B cell (primary cell): ENCODE results near the gene EPG5. TPM values are rescaled to one million over a fixed set of nuclear protein-coding genes. Genes with fewer than 3 reads are reported as not detected.
"Not testable (repeated sequence)": the region's sequence is repeated elsewhere in the genome, so short reads cannot be mapped to it uniquely, and the experiment has no call there.

Experiments used
- ATAC-seq: fragments of 200-7000 bp; cut with Tn5 transposase; one replicate; pipeline ENCODE4 v1.10.0; 2021; ENCODE audit warnings: low read depth, mild to moderate bottlenecking, moderate number of reproducible peaks, moderate library complexity
- CTCF ChIA-PET: fragments of 350-600 bp; sonication (Branson Sonifier 250); formaldehyde crosslinking; loops from one replicate; lab custom pipeline; 2021; ENCODE audit warnings: antibody characterized with exemption, inconsistent platforms; lab: Charles Lee
- POLR2A ChIA-PET: fragments of 350-600 bp; sonication (Branson Sonifier 250); formaldehyde crosslinking; loops from one replicate; lab custom pipeline; 2021; ENCODE audit warnings: antibody characterized with exemption; lab: Charles Lee
- DNase-seq: peaks from one replicate; pipeline ENCODE4 v3.0.0; 2013
- H2AFZ ChIP-seq: 2 replicates; pipeline ENCODE4 v1.6.1; 2012; ENCODE audit warnings: mild to moderate bottlenecking, low read depth, low read length; ENCODE audit not compliant: insufficient read depth, poor library complexity, severe bottlenecking
- H3K27ac ChIP-seq, 2 donors: 1 replicate in 1 of 2; 2 replicates in 1 of 2; pipeline ENCODE4 v1.5.1; 2012 to 2013; ENCODE audit warnings: low read length in 2 of 2, mild to moderate bottlenecking in 2 of 2, moderate library complexity in 1 of 2
- H3K27me3 ChIP-seq, 4 experiments: fragments of 200-600 bp in 1 of 4; sonication (generic) in 1 of 4; replicated peaks in 1 of 4; 1 replicate in 2 of 4; 2 replicates in 2 of 4; pipeline versions ENCODE4 v1.6.1 to v1.7.0; 2013 to 2016; ENCODE audit warnings: low read length in 3 of 4, mild to moderate bottlenecking in 2 of 4, mixed read lengths in 1 of 4, moderate library complexity in 1 of 4; ENCODE audit not compliant: insufficient read depth in 4 of 4, control insufficient read depth in 3 of 4; ENCODE audit errors: control extremely low read depth in 1 of 4
- H3K36me3 ChIP-seq, 2 experiments: replicated peaks in 1 of 2; 1 replicate in 1 of 2; 2 replicates in 1 of 2; pipeline versions ENCODE4 v1.6.1 to v1.7.1; 2013; ENCODE audit warnings: low read length in 1 of 2; ENCODE audit not compliant: insufficient read depth in 2 of 2, control insufficient read depth in 1 of 2; ENCODE audit errors: control extremely low read depth in 1 of 2, extremely low read depth in 1 of 2
- H3K4me1 ChIP-seq, 2 donors: fragments of 200-600 bp in 1 of 2; sonication (generic) in 1 of 2; 1 replicate in 1 of 2; 2 replicates in 1 of 2; pipeline versions ENCODE4 v1.5.1 to v1.6.1; 2013 to 2017; ENCODE audit warnings: low read length in 2 of 2; ENCODE audit not compliant: control insufficient read depth in 2 of 2, insufficient read depth in 2 of 2
- H3K4me2 ChIP-seq: replicated peaks from 2 replicates; pipeline ENCODE3; 2012; ENCODE audit warnings: mild to moderate bottlenecking, low read depth, low read length; ENCODE audit not compliant: poor library complexity, severe bottlenecking
- H3K4me3 ChIP-seq, 5 experiments: fragments of 200-600 bp in 1 of 5; sonication (generic) in 1 of 5; 1 replicate in 3 of 5; 2 replicates in 2 of 5; pipeline versions ENCODE4 v1.5.1 to v1.7.0; 2011 to 2016; ENCODE audit warnings: low read length in 4 of 5, mild to moderate bottlenecking in 4 of 5, low read depth in 2 of 5, control low read depth in 1 of 5, moderate library complexity in 1 of 5; ENCODE audit not compliant: insufficient read depth in 1 of 5; ENCODE audit errors: control extremely low read depth in 1 of 5, extremely low read depth in 1 of 5
- H3K79me2 ChIP-seq: fragments of 200-600 bp; sonication (generic); one replicate; pipeline ENCODE4 v1.6.0; 2016; ENCODE audit warnings: low read length; ENCODE audit not compliant: control insufficient read depth, insufficient read depth
- H3K9ac ChIP-seq: fragments of 200-600 bp; sonication (generic); 2 replicates; pipeline ENCODE4 v1.6.1; 2017; ENCODE audit warnings: mild to moderate bottlenecking, low read length, moderate library complexity
- H3K9me3 ChIP-seq, 3 donors: one replicate each; pipeline versions ENCODE4 v1.6.1 to v1.7.1; 2013; ENCODE audit warnings: low read length in 2 of 3; ENCODE audit not compliant: control insufficient read depth in 2 of 3, insufficient read depth in 1 of 3; ENCODE audit errors: control extremely low read depth in 1 of 3
- H4K20me1 ChIP-seq: 2 replicates; pipeline ENCODE4 v1.6.0; 2012; ENCODE audit warnings: mild to moderate bottlenecking, low read length; ENCODE audit not compliant: insufficient read depth, control insufficient read depth, poor library complexity, severe bottlenecking
- H3K27ac Mint-ChIP-seq: one replicate; pipeline ENCODE4 v1.8.0; 2021; ENCODE audit warnings: mixed read lengths
- H3K27me3 Mint-ChIP-seq: one replicate; pipeline ENCODE4 v1.8.0; 2021; ENCODE audit warnings: mixed read lengths
- H3K4me1 Mint-ChIP-seq: one replicate; pipeline ENCODE4 v1.8.0; 2021; ENCODE audit warnings: mixed read lengths
- H3K4me3 Mint-ChIP-seq: one replicate; pipeline ENCODE4 v1.8.0; 2021; ENCODE audit warnings: mixed read lengths
- H3K9me3 Mint-ChIP-seq: one replicate; pipeline ENCODE4 v1.8.0; 2022; ENCODE audit warnings: mixed read lengths; ENCODE audit not compliant: insufficient read depth
- EZH2 ChIP-seq: IDR thresholded peaks from 2 replicates; pipeline ENCODE4 v1.6.1; 2012; ENCODE audit warnings: borderline replicate concordance, low read depth, mild to moderate bottlenecking, moderate library complexity, low read length; ENCODE audit not compliant: insufficient read depth, poor library complexity, severe bottlenecking
- WGBS: methylation state at CpG from one replicate; pipeline ENCODE4 v1.1.5; 2013; ENCODE audit warnings: missing lambda C conversion rate; ENCODE audit not compliant: insufficient coverage; 5-methylcytosine and 5-hydroxymethylcytosine counted together
- intact Hi-C: fragments of 100-400 bp; cut with micrococcal nuclease; formaldehyde crosslinking; loops from one replicate; pipeline ENCODE4 v1.10.0; 2022
- polyA plus RNA-seq: library from polyadenylated mRNA; depleted of rRNA; stranded (reverse); fragments of >200 nt; gene quantifications from 2 replicates; pipeline ENCODE4 v1.2.3, GENCODE V29; 2012
- total RNA-seq, 2 donors: library from RNA; stranded (reverse); fragments of 120-200 nt in 1 of 2; gene quantifications; 1 replicate in 1 of 2; 2 replicates in 1 of 2; pipeline versions ENCODE4 v1.2.3 to v1.2.4, GENCODE V29; 2013 to 2022
- TF ChIP-seq, protein P1 (sequence below): fragments of 200-600 bp; IDR thresholded peaks from one replicate; pipeline ENCODE4 v1.8.0; 2022; ENCODE audit warnings: antibody characterized with exemption, mild to moderate bottlenecking

EPG5 gene
- total and polyA plus RNA-seq, 2 donors (not counting 1 experiment from before 2014, with no cell fraction given) = 10.3 to 50.4 TPM

GRCh38 chr18:45829855-45830254 is 137.3 kb downstream of the EPG5 start:
- H3K27me3 ChIP-seq = peaks cover 0 to 14% (median 0%) of the 10 kb centered on the region in 4 experiments
- POLR2A ChIA-PET = no interaction called here
- H3K4me2 ChIP-seq = no peak overlapping the region
- H3K79me2 ChIP-seq = no peaks in the 10 kb centered on the region
- Mint-ChIP-seq H3K4me1 (peaks cover 31% of the 10 kb centered on the region), H3K27me3 (peaks cover 35% of the 10 kb centered on the region), H3K27ac (no peak overlapping the region), H3K9me3 (no peaks in the 10 kb centered on the region), H3K4me3 (no peak overlapping the region)
- H4K20me1 ChIP-seq = no peaks in the 10 kb centered on the region
- no peak overlapping the region for H3K9ac ChIP-seq
- 80% methylated on average over 9 of the region's 9 CpGs for WGBS
- no peak overlapping the region for H2AFZ ChIP-seq
- no peak overlapping the region for H3K4me3 ChIP-seq
- H3K4me1 ChIP-seq = peaks cover 20 to 27% of the 10 kb centered on the region in 2 donors
- TF ChIP-seq, protein P1, sequence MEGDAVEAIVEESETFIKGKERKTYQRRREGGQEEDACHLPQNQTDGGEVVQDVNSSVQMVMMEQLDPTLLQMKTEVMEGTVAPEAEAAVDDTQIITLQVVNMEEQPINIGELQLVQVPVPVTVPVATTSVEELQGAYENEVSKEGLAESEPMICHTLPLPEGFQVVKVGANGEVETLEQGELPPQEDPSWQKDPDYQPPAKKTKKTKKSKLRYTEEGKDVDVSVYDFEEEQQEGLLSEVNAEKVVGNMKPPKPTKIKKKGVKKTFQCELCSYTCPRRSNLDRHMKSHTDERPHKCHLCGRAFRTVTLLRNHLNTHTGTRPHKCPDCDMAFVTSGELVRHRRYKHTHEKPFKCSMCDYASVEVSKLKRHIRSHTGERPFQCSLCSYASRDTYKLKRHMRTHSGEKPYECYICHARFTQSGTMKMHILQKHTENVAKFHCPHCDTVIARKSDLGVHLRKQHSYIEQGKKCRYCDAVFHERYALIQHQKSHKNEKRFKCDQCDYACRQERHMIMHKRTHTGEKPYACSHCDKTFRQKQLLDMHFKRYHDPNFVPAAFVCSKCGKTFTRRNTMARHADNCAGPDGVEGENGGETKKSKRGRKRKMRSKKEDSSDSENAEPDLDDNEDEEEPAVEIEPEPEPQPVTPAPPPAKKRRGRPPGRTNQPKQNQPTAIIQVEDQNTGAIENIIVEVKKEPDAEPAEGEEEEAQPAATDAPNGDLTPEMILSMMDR = no peak
- no peak for TF ChIP-seq EZH2
- ATAC-seq (no peak), DNase-seq (no peak)
- intact Hi-C loops = no loop called here
- no peaks in the 10 kb centered on the region for H3K9me3 ChIP-seq
- H3K27ac ChIP-seq = no peak overlapping the region
- no peaks in the 10 kb centered on the region for H3K36me3 ChIP-seq
- CTCF ChIA-PET = interaction anchor here (0.7 to 1.8 kb wide), 2 partner anchors 20 to 101 kb away, joined by 3 to 4 read pairs; no protein-coding TSS in a partner anchor

DNA sequence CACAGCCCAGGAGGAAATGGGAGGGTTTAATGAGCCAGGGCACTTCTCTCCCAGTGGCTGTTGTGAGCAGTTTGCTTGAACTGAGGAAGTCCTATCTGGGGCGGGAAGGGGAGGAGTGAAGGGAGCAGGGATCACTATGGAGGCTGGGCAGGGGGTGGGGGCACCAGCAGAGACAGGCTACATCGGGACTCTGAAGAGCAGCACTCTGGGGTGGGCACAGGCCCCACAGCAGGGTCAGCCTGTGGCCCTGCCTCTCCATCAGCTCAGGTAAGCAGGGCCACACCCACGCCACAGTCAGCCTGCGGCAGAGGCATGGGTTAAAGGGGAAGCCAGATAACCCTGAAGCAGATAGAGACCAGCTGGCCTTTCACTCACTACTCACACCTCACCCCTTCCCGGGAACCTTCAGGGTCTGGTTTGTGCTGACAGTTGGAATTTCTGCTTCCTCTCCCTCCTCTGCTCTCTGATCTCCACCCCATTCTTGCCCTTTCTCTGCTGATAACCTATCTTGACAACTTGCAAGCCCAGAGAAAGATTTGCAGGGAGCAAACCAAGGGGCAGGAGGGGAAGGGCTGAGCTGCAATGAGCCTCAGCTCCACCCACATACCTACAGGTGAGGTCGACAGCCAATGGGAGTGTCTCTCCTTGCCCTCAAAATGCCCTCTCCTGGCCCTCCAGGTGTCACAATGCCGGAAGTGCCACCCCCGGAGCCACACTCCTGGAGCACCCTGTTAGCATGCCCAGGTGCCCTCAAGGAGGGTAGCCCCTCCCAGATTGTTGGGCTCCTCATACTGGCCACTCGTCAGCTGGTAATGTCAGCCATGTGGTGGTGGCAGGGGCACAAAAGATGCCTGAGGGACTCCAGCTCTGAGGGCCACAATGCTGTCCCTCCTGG is 138.0 kb downstream of the EPG5 start:
- Mint-ChIP-seq H3K27me3 (peaks cover 38% of the 10 kb centered on the region), H3K4me3 (no peak overlapping the region), H3K27ac (no peak overlapping the region), H3K4me1 (peaks cover 37% of the 10 kb centered on the region), H3K9me3 (no peaks in the 10 kb centered on the region)
- no peak for TF ChIP-seq EZH2
- TF ChIP-seq, protein P1 = no peak
- ChIA-PET CTCF (interaction anchor here (0.6 to 1.8 kb wide), 2 partner anchors 102 to 509 kb away, joined by 3 to 4 read pairs; no protein-coding TSS in a partner anchor), POLR2A (no interaction called here)
- H3K79me2 ChIP-seq = no peaks in the 10 kb centered on the region
- H3K4me3 ChIP-seq = no peak overlapping the region
- no peaks in the 10 kb centered on the region for H3K36me3 ChIP-seq
- 56% methylated on average over 6 of the region's 9 CpGs for WGBS
- H3K27me3 ChIP-seq = peaks cover 0 to 8% (median 0%) of the 10 kb centered on the region in 4 experiments
- intact Hi-C loops = no loop called here
- H4K20me1 ChIP-seq = no peaks in the 10 kb centered on the region
- ATAC-seq (no peak), DNase-seq (no peak)
- H3K4me1 ChIP-seq = peaks cover 20 to 27% of the 10 kb centered on the region in 2 donors
- H3K4me2 ChIP-seq = no peak overlapping the region
- H2AFZ ChIP-seq = no peak overlapping the region
- H3K9ac ChIP-seq = no peak overlapping the region
- H3K9me3 ChIP-seq = no peaks in the 10 kb centered on the region
- H3K27ac ChIP-seq = no peak overlapping the region

- H3K27me3 ChIP-seq, DNase-seq, H2AFZ ChIP-seq, H3K36me3 ChIP-seq, H3K4me2 ChIP-seq, H3K4me3 ChIP-seq, H3K9me3 ChIP-seq, H3K27ac Mint-ChIP-seq, H3K9ac ChIP-seq, H3K9me3 Mint-ChIP-seq, POLR2A ChIA-PET, H3K79me2 ChIP-seq, H4K20me1 ChIP-seq, ATAC-seq, H3K4me3 Mint-ChIP-seq, H3K27ac ChIP-seq, CTCF ChIA-PET, intact Hi-C loops: not testable (repeated sequence)
- H3K27me3 Mint-ChIP-seq = peaks cover 45% of the 10 kb centered on the region
- WGBS = 92% methylated on average over 1 of the region's 4 CpGs
- H3K4me1 Mint-ChIP-seq = peaks cover 37% of the 10 kb centered on the region
- H3K4me1 ChIP-seq = peaks cover 20 to 27% of the 10 kb centered on the region in 2 donors
These were observed 140.4 kb downstream of the EPG5 start for GRCh38 chr18:45826716-45827115.
